A673 (cell line): ENCODE results near the gene MARK3.

ENCODE experiments used
- EZH2 ChIP-seq: fragments of 200-600 bp; sonication (generic); IDR thresholded peaks from 2 replicates; pipeline ENCODE4 v1.6.1; 2017; ENCODE audit warnings: borderline replicate concordance, low read depth, mild to moderate bottlenecking, mixed read lengths, antibody characterized with exemption, low read length; ENCODE audit not compliant: poor library complexity, severe bottlenecking
- TF ChIP-seq, protein P1 (sequence below): fragments of 300-800, 200-600 bp; sonication (generic); conservative IDR thresholded peaks from 2 replicates; pipeline ENCODE4 v1.5.1; 2017; ENCODE audit warnings: low read depth, mild to moderate bottlenecking, antibody characterized with exemption, low read length, moderate library complexity, mixed read lengths

DNA sequence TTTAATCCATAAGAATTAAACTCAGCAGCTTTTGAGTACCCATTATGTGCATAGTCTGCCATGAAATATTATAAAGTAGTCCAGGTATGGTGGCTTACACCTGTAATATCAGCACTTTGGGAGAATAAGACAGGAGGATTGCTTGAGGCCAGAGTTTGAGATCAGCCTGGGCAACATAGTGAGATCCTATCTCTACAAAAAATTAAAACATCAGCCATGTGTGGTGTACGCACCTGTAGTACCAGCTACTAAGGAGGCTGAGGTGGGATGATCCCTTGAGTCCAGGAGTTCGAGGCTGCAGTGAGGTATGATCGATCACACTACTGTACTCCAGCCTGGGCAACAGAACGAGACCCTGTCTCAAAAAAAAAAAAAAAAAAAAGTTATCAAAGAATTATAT, 15.3 kb downstream of the MARK3 start:
- TF ChIP-seq, protein P1, sequence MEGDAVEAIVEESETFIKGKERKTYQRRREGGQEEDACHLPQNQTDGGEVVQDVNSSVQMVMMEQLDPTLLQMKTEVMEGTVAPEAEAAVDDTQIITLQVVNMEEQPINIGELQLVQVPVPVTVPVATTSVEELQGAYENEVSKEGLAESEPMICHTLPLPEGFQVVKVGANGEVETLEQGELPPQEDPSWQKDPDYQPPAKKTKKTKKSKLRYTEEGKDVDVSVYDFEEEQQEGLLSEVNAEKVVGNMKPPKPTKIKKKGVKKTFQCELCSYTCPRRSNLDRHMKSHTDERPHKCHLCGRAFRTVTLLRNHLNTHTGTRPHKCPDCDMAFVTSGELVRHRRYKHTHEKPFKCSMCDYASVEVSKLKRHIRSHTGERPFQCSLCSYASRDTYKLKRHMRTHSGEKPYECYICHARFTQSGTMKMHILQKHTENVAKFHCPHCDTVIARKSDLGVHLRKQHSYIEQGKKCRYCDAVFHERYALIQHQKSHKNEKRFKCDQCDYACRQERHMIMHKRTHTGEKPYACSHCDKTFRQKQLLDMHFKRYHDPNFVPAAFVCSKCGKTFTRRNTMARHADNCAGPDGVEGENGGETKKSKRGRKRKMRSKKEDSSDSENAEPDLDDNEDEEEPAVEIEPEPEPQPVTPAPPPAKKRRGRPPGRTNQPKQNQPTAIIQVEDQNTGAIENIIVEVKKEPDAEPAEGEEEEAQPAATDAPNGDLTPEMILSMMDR = no peak
- TF ChIP-seq EZH2 = no peak
